HL-60 (cell line): ENCODE measurements around the gene CSMD2.

ENCODE experiments used
- DNase-seq, 2 experiments: peaks; one replicate each; pipeline ENCODE4 v3.0.0-alpha.2; 2010 to 2020; ENCODE audit warnings: low read depth in 1 of 2, low spot score in 1 of 2
- H3K27ac ChIP-seq: fragments of 250-450 bp; sonication (Bioruptor Pico); replicated peaks from 2 replicates; pipeline ENCODE4 v1.5.1; 2020; ENCODE audit warnings: mild to moderate bottlenecking, moderate library complexity
- H3K27me3 ChIP-seq: fragments of 250-450 bp; sonication (Bioruptor Pico); 2 replicates; pipeline ENCODE4 v1.5.1; 2021; ENCODE audit warnings: mild to moderate bottlenecking, moderate library complexity; ENCODE audit not compliant: insufficient read depth, poor library complexity, severe bottlenecking
- H3K4me3 ChIP-seq: replicated peaks from 2 replicates; pipeline ENCODE4 v1.5.1; 2011; ENCODE audit warnings: mild to moderate bottlenecking, control low read depth, low read length; ENCODE audit not compliant: insufficient read depth
- GABPA ChIP-seq: IDR thresholded peaks from 2 replicates; pipeline ENCODE4 v1.6.1; 2012; ENCODE audit warnings: low read depth
- POLR2AphosphoS5 ChIP-seq: IDR thresholded peaks from 2 replicates; pipeline ENCODE4 v1.6.1; 2012; ENCODE audit warnings: low read depth
- SPI1 ChIP-seq: IDR thresholded peaks from 2 replicates; pipeline ENCODE4 v1.6.1; 2012; ENCODE audit warnings: low read depth, mild to moderate bottlenecking, borderline replicate concordance
- TF ChIP-seq, protein P1 (sequence below): IDR thresholded peaks from 2 replicates; pipeline ENCODE4 v1.6.1; 2012; ENCODE audit warnings: low read depth; ENCODE audit not compliant: insufficient replicate concordance
- TF ChIP-seq, protein P2 (sequence below): IDR thresholded peaks from one replicate; pipeline ENCODE4 v1.5.1; 2011; ENCODE audit warnings: low read length, control low read depth, inconsistent platforms; ENCODE audit not compliant: insufficient read depth

CSMD2 gene

DNA sequence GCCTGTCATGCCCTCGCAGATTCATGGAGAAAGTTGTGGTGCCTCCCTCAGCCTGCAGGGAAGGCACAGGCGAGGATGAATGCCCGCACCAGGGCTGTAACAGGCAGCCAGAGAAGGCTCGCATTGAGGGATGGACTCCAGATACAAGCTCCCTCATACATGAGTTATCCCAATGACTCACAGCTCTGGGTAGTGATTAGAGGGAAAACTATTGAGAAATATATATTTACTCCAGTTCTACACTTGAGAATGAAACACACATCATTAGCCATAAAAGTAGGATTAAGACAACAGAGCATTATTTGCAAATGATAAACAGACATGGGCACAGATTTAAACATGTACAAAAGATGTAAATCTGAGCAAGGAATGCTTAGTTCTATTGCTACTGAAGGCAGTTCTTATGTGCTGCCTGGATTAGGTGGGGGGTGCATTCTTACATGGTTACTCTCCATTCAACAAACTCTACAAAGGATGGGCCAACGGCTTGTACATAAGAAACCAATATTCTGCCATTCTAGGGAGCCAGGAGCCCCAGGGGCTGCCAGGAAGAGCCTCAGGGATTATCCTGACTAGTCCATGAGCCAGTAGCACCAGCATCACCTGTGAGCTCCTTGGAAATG, 97.9 kb downstream of the CSMD2 start:
- Histone ChIP-seq H3K4me3 (no peak overlapping the region), H3K27me3 (no peaks in the 10 kb centered on the region), H3K27ac (no peak overlapping the region)
- no peak for DNase-seq
- no peak for TF ChIP-seq POLR2AphosphoS5
- TF ChIP-seq GABPA = no peak
- TF ChIP-seq, protein P1, sequence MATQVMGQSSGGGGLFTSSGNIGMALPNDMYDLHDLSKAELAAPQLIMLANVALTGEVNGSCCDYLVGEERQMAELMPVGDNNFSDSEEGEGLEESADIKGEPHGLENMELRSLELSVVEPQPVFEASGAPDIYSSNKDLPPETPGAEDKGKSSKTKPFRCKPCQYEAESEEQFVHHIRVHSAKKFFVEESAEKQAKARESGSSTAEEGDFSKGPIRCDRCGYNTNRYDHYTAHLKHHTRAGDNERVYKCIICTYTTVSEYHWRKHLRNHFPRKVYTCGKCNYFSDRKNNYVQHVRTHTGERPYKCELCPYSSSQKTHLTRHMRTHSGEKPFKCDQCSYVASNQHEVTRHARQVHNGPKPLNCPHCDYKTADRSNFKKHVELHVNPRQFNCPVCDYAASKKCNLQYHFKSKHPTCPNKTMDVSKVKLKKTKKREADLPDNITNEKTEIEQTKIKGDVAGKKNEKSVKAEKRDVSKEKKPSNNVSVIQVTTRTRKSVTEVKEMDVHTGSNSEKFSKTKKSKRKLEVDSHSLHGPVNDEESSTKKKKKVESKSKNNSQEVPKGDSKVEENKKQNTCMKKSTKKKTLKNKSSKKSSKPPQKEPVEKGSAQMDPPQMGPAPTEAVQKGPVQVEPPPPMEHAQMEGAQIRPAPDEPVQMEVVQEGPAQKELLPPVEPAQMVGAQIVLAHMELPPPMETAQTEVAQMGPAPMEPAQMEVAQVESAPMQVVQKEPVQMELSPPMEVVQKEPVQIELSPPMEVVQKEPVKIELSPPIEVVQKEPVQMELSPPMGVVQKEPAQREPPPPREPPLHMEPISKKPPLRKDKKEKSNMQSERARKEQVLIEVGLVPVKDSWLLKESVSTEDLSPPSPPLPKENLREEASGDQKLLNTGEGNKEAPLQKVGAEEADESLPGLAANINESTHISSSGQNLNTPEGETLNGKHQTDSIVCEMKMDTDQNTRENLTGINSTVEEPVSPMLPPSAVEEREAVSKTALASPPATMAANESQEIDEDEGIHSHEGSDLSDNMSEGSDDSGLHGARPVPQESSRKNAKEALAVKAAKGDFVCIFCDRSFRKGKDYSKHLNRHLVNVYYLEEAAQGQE = no peak

GRCh38 chr1:34066166-34066565, 98.9 kb downstream of the CSMD2 start:
- no peak overlapping the region for H3K4me3 ChIP-seq
- no peak overlapping the region for H3K27ac ChIP-seq
- TF ChIP-seq SPI1 (no peak), POLR2AphosphoS5 (no peak), GABPA (no peak)
- TF ChIP-seq, protein P2, sequence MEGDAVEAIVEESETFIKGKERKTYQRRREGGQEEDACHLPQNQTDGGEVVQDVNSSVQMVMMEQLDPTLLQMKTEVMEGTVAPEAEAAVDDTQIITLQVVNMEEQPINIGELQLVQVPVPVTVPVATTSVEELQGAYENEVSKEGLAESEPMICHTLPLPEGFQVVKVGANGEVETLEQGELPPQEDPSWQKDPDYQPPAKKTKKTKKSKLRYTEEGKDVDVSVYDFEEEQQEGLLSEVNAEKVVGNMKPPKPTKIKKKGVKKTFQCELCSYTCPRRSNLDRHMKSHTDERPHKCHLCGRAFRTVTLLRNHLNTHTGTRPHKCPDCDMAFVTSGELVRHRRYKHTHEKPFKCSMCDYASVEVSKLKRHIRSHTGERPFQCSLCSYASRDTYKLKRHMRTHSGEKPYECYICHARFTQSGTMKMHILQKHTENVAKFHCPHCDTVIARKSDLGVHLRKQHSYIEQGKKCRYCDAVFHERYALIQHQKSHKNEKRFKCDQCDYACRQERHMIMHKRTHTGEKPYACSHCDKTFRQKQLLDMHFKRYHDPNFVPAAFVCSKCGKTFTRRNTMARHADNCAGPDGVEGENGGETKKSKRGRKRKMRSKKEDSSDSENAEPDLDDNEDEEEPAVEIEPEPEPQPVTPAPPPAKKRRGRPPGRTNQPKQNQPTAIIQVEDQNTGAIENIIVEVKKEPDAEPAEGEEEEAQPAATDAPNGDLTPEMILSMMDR = no peak
- TF ChIP-seq, protein P1 = no peak
- no peaks in the 10 kb centered on the region for H3K27me3 ChIP-seq
- DNase-seq = no peak

DNA sequence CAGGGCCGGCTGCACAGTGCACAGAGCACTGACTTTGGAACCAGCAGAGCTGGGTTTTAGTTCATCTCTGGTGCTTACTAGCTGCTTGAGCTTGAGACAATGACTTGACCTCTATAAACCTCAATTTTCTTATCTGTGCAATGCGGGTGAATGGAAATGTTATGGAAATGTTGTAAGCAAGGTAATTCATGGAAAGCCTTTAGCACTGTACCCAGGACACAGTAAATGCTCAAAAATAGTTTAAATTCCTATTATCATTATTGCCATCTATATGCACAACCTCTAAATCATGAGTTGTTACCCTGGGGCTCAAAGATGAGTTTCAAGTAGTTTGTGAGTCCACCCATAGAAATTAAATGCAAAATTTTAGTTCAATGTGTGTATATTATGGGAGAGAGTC, 99.5 kb downstream of the CSMD2 start:
- no peak for DNase-seq
- TF ChIP-seq GABPA = no peak

GRCh38 chr1:34060901-34061415, 104.1 kb downstream of the CSMD2 start:
- H3K27me3 ChIP-seq = no peaks in the 10 kb centered on the region
- TF ChIP-seq, protein P2 = no peak
- TF ChIP-seq POLR2AphosphoS5 (no peak), GABPA (no peak), SPI1 (no peak)
- TF ChIP-seq, protein P1 = no peak
- H3K4me3 ChIP-seq = no peak overlapping the region
- no peak for DNase-seq
- H3K27ac ChIP-seq = no peak overlapping the region

More for the DNA sequence above, 99.5 kb downstream of the CSMD2 start:
- Histone ChIP-seq H3K27me3 (no peaks in the 10 kb centered on the region), H3K4me3 (no peak overlapping the region), H3K27ac (no peak overlapping the region)
